Naive B cell (primary cell): ENCODE measurements around the gene LMTK2. TPM values are rescaled to one million over a fixed set of nuclear protein-coding genes. Genes with fewer than 3 reads are reported as not detected.
"Not testable (repeated sequence)": the region's sequence is repeated elsewhere in the genome, so short reads cannot be mapped to it uniquely, and the experiment has no call there.

Source experiments
- ATAC-seq, 2 donors: fragments of 150-1000 bp; cut with Tn5 transposase; 2 replicates each; pipeline ENCODE4 v1.10.0; 2021; ENCODE audit warnings: low read depth in 2 of 2, mild to moderate bottlenecking in 2 of 2, moderate library complexity in 2 of 2
- DNase-seq: peaks from one replicate; pipeline ENCODE4 v3.0.0; 2022
- H3K27ac Mint-ChIP-seq, 6 donors: one replicate each; pipeline ENCODE4 v1.8.0; 2020 to 2022; ENCODE audit warnings: mild to moderate bottlenecking in 6 of 6, mixed read lengths in 6 of 6, moderate library complexity in 5 of 6, inconsistent platforms in 2 of 6
- H3K27me3 Mint-ChIP-seq, 3 donors: one replicate each; pipeline ENCODE4 v1.8.0; 2021 to 2022; ENCODE audit warnings: mixed read lengths in 3 of 3, mild to moderate bottlenecking in 1 of 3
- H3K36me3 Mint-ChIP-seq, 2 donors: one replicate each; pipeline ENCODE4 v1.8.0; 2020 to 2022; ENCODE audit warnings: mixed read lengths in 2 of 2, inconsistent platforms in 1 of 2, mild to moderate bottlenecking in 1 of 2
- H3K4me1 Mint-ChIP-seq, 3 donors: one replicate each; pipeline ENCODE4 v1.8.0; 2020 to 2022; ENCODE audit warnings: mixed read lengths in 3 of 3, inconsistent platforms in 1 of 3, mild to moderate bottlenecking in 1 of 3, moderate library complexity in 1 of 3
- H3K4me3 Mint-ChIP-seq, 8 donors: one replicate each; pipeline ENCODE4 v1.8.0; 2020 to 2022; ENCODE audit warnings: mild to moderate bottlenecking in 8 of 8, mixed read lengths in 8 of 8, moderate library complexity in 8 of 8, inconsistent platforms in 2 of 8
- H3K9me3 Mint-ChIP-seq, 7 donors: one replicate each; pipeline ENCODE4 v1.8.0; 2020 to 2022; ENCODE audit warnings: mixed read lengths in 7 of 7, mild to moderate bottlenecking in 5 of 7, inconsistent platforms in 2 of 7, moderate library complexity in 1 of 7
- polyA plus RNA-seq, 6 donors: library from polyadenylated mRNA; unstranded; fragments of 300-500 nt; fragmentation: Illumina TruSeq; gene quantifications; one replicate each; pipeline ENCODE4 v1.2.3, GENCODE V29; 2021; ENCODE audit warnings: low read depth in 6 of 6

LMTK2 gene
- polyA plus RNA-seq, 6 donors from 2014 or later, result 1.4 to 3.5 (median 2.0) TPM

- no peaks in the 10 kb centered on the region for H3K36me3 Mint-ChIP-seq
- H3K4me1 Mint-ChIP-seq, result peaks cover 19 to 29% (median 23%) of the 10 kb centered on the region in 3 donors
- no peaks in the 10 kb centered on the region for H3K9me3 Mint-ChIP-seq
- DNase-seq (peak; percentile 38), ATAC-seq (peak; percentile 64 to 76)
- peak overlapping the region in 2 of 6 donors; percentile 33 to 80 for H3K27ac Mint-ChIP-seq
- peaks cover 0 to 5% (median 4%) of the 10 kb centered on the region in 3 donors for H3K27me3 Mint-ChIP-seq
- H3K4me3 Mint-ChIP-seq, result peak overlapping the region in 4 of 8 donors; percentile 20 to 72 (median 50)
Observed at GRCh38 chr7:98217623-98218582, 111.2 kb downstream of the LMTK2 start.

GRCh38 chr7:98219382-98219781 lies 112.7 kb downstream of the LMTK2 start:
- not testable (repeated sequence) for H3K27me3 Mint-ChIP-seq, H3K9me3 Mint-ChIP-seq, DNase-seq, ATAC-seq, H3K36me3 Mint-ChIP-seq
- peak overlapping the region in 1 of 6 donors; percentile 54 for H3K27ac Mint-ChIP-seq
- H3K4me1 Mint-ChIP-seq, result peaks cover 22 to 29% (median 23%) of the 10 kb centered on the region in 3 donors
- H3K4me3 Mint-ChIP-seq, result peak overlapping the region in 7 of 8 donors; percentile 45 to 74 (median 55)

GRCh38 chr7:98221611-98222532 lies 115.2 kb downstream of the LMTK2 start:
- no peak for DNase-seq
- Mint-ChIP-seq H3K27ac (no peak overlapping the region), H3K4me3 (peak overlapping the region in 1 of 8 donors; percentile 21), H3K9me3 (no peaks in the 10 kb centered on the region), H3K36me3 (peaks cover 5 to 14% of the 10 kb centered on the region in 2 donors), H3K27me3 (peaks cover 0 to 4% (median 0%) of the 10 kb centered on the region in 3 donors), H3K4me1 (peaks cover 22 to 23% (median 23%) of the 10 kb centered on the region in 3 donors)
- ATAC-seq, result no peak

GRCh38 chr7:98222533-98223195 lies 116.0 kb downstream of the LMTK2 start:
- H3K4me1 Mint-ChIP-seq, result peaks cover 22 to 23% (median 23%) of the 10 kb centered on the region in 3 donors
- no peaks in the 10 kb centered on the region for H3K9me3 Mint-ChIP-seq
- no peak overlapping the region for H3K4me3 Mint-ChIP-seq
- no peak for DNase-seq
- peaks cover 5 to 14% of the 10 kb centered on the region in 2 donors for H3K36me3 Mint-ChIP-seq
- H3K27ac Mint-ChIP-seq, result no peak overlapping the region
- H3K27me3 Mint-ChIP-seq, result peaks cover 0 to 4% (median 0%) of the 10 kb centered on the region in 3 donors
- ATAC-seq, result no peak

GRCh38 chr7:98223351-98223897 lies 116.8 kb downstream of the LMTK2 start:
- H3K27me3 Mint-ChIP-seq, result no peaks in the 10 kb centered on the region
- no peaks in the 10 kb centered on the region for H3K9me3 Mint-ChIP-seq
- peak overlapping the region in 1 of 8 donors; percentile 65 for H3K4me3 Mint-ChIP-seq
- no peak for ATAC-seq
- H3K27ac Mint-ChIP-seq, result no peak overlapping the region
- H3K36me3 Mint-ChIP-seq, result peaks cover 5 to 21% of the 10 kb centered on the region in 2 donors
- peaks cover 16 to 19% (median 17%) of the 10 kb centered on the region in 3 donors for H3K4me1 Mint-ChIP-seq
- no peak for DNase-seq

- DNase-seq, result no peak
- no peak for ATAC-seq
- Mint-ChIP-seq H3K9me3 (no peaks in the 10 kb centered on the region), H3K27me3 (no peaks in the 10 kb centered on the region), H3K36me3 (peaks cover 5 to 24% of the 10 kb centered on the region in 2 donors), H3K27ac (no peak overlapping the region), H3K4me1 (peaks cover 10 to 12% (median 11%) of the 10 kb centered on the region in 3 donors), H3K4me3 (no peak overlapping the region)
Observed at GRCh38 chr7:98223898-98224700, 117.4 kb downstream of the LMTK2 start.

- H3K9me3 Mint-ChIP-seq, result no peaks in the 10 kb centered on the region
- no peak overlapping the region for H3K27ac Mint-ChIP-seq
- H3K27me3 Mint-ChIP-seq, result no peaks in the 10 kb centered on the region
- DNase-seq (no peak), ATAC-seq (no peak)
- peaks cover 5 to 27% of the 10 kb centered on the region in 2 donors for H3K36me3 Mint-ChIP-seq
- H3K4me3 Mint-ChIP-seq, result no peak overlapping the region
- peaks cover 3 to 5% (median 5%) of the 10 kb centered on the region in 3 donors for H3K4me1 Mint-ChIP-seq
Observed at GRCh38 chr7:98224701-98225181, 118.1 kb downstream of the LMTK2 start.

GRCh38 chr7:98225913-98226614 lies 119.4 kb downstream of the LMTK2 start:
- Mint-ChIP-seq H3K9me3 (no peaks in the 10 kb centered on the region), H3K27ac (peak overlapping the region in 1 of 6 donors; percentile 47), H3K4me1 (peaks cover 0 to 6% (median 0%) of the 10 kb centered on the region in 3 donors), H3K4me3 (no peak overlapping the region), H3K36me3 (peaks cover 5 to 27% of the 10 kb centered on the region in 2 donors), H3K27me3 (no peaks in the 10 kb centered on the region)
- ATAC-seq (no peak), DNase-seq (no peak)

- H3K27ac Mint-ChIP-seq, result no peak overlapping the region
- H3K27me3 Mint-ChIP-seq, result no peaks in the 10 kb centered on the region
- H3K4me1 Mint-ChIP-seq, result peaks cover 0 to 6% (median 0%) of the 10 kb centered on the region in 3 donors
- ATAC-seq (no peak), DNase-seq (no peak)
- no peaks in the 10 kb centered on the region for H3K9me3 Mint-ChIP-seq
- H3K4me3 Mint-ChIP-seq, result peak overlapping the region in 1 of 8 donors; percentile 66
- H3K36me3 Mint-ChIP-seq, result peaks cover 5 to 27% of the 10 kb centered on the region in 2 donors
Observed at GRCh38 chr7:98227939-98228338, 121.3 kb downstream of the LMTK2 start.

GRCh38 chr7:98228801-98229200 lies 122.1 kb downstream of the LMTK2 start:
- Mint-ChIP-seq H3K4me3 (no peak overlapping the region), H3K9me3 (no peaks in the 10 kb centered on the region), H3K36me3 (peaks cover 5 to 27% of the 10 kb centered on the region in 2 donors), H3K4me1 (peaks cover 0 to 3% (median 0%) of the 10 kb centered on the region in 3 donors), H3K27me3 (no peaks in the 10 kb centered on the region), H3K27ac (no peak overlapping the region)
- no peak for DNase-seq
- no peak for ATAC-seq

- ATAC-seq (no peak), DNase-seq (no peak)
- H3K27me3 Mint-ChIP-seq, result no peaks in the 10 kb centered on the region
- H3K36me3 Mint-ChIP-seq, result peaks cover 6 to 27% of the 10 kb centered on the region in 2 donors
- no peak overlapping the region for H3K27ac Mint-ChIP-seq
- peak overlapping the region in 1 of 8 donors; percentile 29 for H3K4me3 Mint-ChIP-seq
- peaks cover 0 to 3% (median 0%) of the 10 kb centered on the region in 3 donors for H3K4me1 Mint-ChIP-seq
- H3K9me3 Mint-ChIP-seq, result no peaks in the 10 kb centered on the region
Observed at GRCh38 chr7:98229441-98229840, 122.8 kb downstream of the LMTK2 start.
